Coronary artery (tissue), 2 donors: Measurements from ENCODE around the gene UFC1.

Experiments
- DNase-seq: peaks from one replicate; pipeline ENCODE4 v3.0.0-alpha.2; 2017; ENCODE audit warnings: low spot score
- H3K27ac ChIP-seq, 2 donors: fragments of 200-600 bp; sonication (generic); one replicate each; pipeline ENCODE4 v1.5.1; 2016 to 2019
- H3K4me3 ChIP-seq: fragments of 200-600 bp; sonication (generic); 2 replicates; pipeline ENCODE4 v1.5.1; 2016; ENCODE audit warnings: mild to moderate bottlenecking, moderate library complexity
- CTCF ChIP-seq: fragments of 200-600 bp; sonication (generic); IDR thresholded peaks from one replicate; pipeline ENCODE4 v1.5.1; 2019; ENCODE audit warnings: antibody characterized with exemption

Gene UFC1

DNA sequence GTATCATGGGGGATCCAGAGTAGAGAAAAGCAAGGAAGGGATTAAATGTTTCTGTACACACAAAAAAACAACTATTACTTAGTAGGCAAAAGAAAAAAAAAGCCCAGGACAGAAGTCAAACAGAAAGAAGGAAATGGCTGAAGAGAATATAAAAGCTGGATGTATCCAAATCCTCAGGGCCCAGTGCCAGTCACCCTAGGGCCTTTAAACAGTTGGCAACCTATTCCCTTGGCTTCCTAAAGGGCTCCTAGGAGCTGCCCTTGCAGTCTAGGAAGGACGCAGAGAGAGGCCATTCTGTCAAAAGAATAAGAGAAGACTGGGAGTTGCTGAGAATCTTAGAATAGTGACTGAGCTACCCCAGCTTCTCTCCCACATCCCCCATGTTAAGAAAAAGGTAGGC lies 18.6 kb downstream of the UFC1 start:
- no peak overlapping the region for H3K4me3 ChIP-seq
- DNase-seq = no peak
- H3K27ac ChIP-seq = no peak overlapping the region
- TF ChIP-seq CTCF = no peak

GRCh38 chr1:161172776-161173376 lies 19.1 kb downstream of the UFC1 start:
- no peak for TF ChIP-seq CTCF
- Histone ChIP-seq H3K27ac (peak overlapping the region in 1 of 2 donors; percentile 59), H3K4me3 (no peak overlapping the region)
- DNase-seq = no peak

DNA sequence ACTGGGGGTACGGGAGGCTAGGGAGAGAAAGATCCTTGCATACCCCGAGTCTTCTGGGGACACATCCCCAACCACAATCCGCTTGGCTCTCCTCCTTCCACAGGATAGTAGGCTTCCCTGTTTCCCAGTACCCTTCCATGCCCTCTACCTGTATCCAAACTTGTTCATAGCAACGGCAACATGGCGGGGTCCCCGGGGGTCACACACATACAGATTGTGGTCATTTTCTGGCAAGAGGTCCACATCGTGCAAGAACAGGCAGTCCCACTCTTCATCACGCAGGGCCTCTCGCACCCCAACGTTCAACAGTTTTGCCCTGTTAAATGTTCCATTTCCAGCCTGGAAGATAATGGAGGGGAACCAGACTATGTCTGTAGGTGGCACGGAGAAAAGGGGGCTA lies 19.9 kb downstream of the UFC1 start:
- TF ChIP-seq CTCF = no peak
- Histone ChIP-seq H3K27ac (peak overlapping the region in 1 of 2 donors; percentile 59), H3K4me3 (no peak overlapping the region)
- no peak for DNase-seq

DNA sequence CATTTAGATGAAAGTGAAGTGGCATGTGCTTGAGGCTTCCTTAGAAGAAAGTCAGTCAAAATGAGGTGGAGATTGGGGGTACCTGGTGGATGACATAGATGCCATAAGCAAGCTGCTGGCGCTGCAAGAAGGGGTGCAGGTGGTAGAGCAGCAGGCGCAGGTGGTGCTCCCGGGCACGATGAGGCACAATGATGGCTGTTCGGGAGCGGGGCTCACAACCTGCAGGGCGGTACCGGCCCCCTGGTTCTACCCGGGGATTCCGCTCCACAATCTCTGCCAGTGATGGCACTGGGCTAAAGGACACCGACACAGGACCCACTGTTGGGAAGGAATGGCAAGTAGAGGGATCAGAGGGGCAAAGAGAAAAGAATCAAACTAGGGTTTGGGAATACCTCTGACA lies 21.1 kb downstream of the UFC1 start:
- H3K4me3 ChIP-seq = no peak overlapping the region
- no peak for TF ChIP-seq CTCF
- no peak for DNase-seq
- H3K27ac ChIP-seq = no peak overlapping the region

GRCh38 chr1:161175771-161176453 lies 22.1 kb downstream of the UFC1 start:
- Histone ChIP-seq H3K27ac (peak overlapping the region; percentile 88 to 89), H3K4me3 (peak overlapping the region; percentile 77)
- TF ChIP-seq CTCF = no peak
- DNase-seq = no peak

- Histone ChIP-seq H3K4me3 (peak overlapping the region; percentile 77), H3K27ac (peak overlapping the region; percentile 88 to 89)
- no peak for DNase-seq
- no peak for TF ChIP-seq CTCF
Observed at GRCh38 chr1:161176468-161177111, 22.8 kb downstream of the UFC1 start.
